HEK293 (cell line): ENCODE data around the gene PTGES3L.
"Not testable (repeated sequence)": the region's sequence is repeated elsewhere in the genome, so short reads cannot be mapped to it uniquely, and the experiment has no call there.

Experiments
- CTCF ChIA-PET: fragments of 350-600 bp; formaldehyde crosslinking; extraction: SDS; loops from one replicate; lab custom pipeline; 2021; ENCODE audit warnings: antibody characterized with exemption; lab: Yijun Ruan, JAX
- POLR2A ChIA-PET: fragments of 300-600 bp; formaldehyde crosslinking; extraction: SDS; loops from one replicate; lab custom pipeline; 2020; ENCODE audit warnings: antibody characterized with exemption, inconsistent platforms; lab: Yijun Ruan, JAX
- H3K27ac ChIP-seq: fragments of 200-500 bp; sonication (Bioruptor generic); 2 replicates; pipeline ENCODE4 v1.5.1; 2014; ENCODE audit warnings: low read depth, low read length, control low read depth, inconsistent platforms; ENCODE audit errors: extremely low read depth
- H3K36me3 ChIP-seq, 2 experiments: fragments of 200-500 bp in 1 of 2; sonication (Bioruptor generic) in 1 of 2; 1 replicate in 1 of 2; 2 replicates in 1 of 2; pipeline ENCODE4 v1.5.1; 2014 to 2017; ENCODE audit warnings: inconsistent platforms in 2 of 2, low read length in 2 of 2; ENCODE audit not compliant: control insufficient read depth in 2 of 2, insufficient read depth in 1 of 2
- H3K4me1 ChIP-seq: fragments of 200-500 bp; sonication (Bioruptor generic); 2 replicates; pipeline ENCODE4 v1.5.1; 2014; ENCODE audit warnings: mild to moderate bottlenecking, low read length, inconsistent platforms; ENCODE audit not compliant: control insufficient read depth, insufficient read depth
- H3K4me3 ChIP-seq: 2 replicates; pipeline ENCODE4 v1.5.1; 2011; ENCODE audit warnings: low read depth, mild to moderate bottlenecking, control low read depth, low read length, moderate library complexity
- H3K9me3 ChIP-seq: fragments of 200-500 bp; sonication (Bioruptor generic); 2 replicates; pipeline ENCODE4 v1.5.1; 2014; ENCODE audit warnings: low read depth, low read length, inconsistent platforms; ENCODE audit not compliant: control insufficient read depth, insufficient read depth
- BCL11A ChIP-seq: fragments of 450-650 bp; formaldehyde crosslinking; IDR thresholded peaks from 2 replicates; pipeline ENCODE4 v1.5.1; 2016; ENCODE audit warnings: low read depth, missing biosample characterization, missing genetic modification characterization
- SP7 ChIP-seq: fragments of 450-650 bp; formaldehyde crosslinking; IDR thresholded peaks from 2 replicates; pipeline ENCODE4 v1.5.1; 2016; ENCODE audit warnings: missing biosample characterization, missing genetic modification characterization
- ZBTB48 ChIP-seq: fragments of 450-650 bp; formaldehyde crosslinking; IDR thresholded peaks from 2 replicates; pipeline ENCODE4 v1.5.1; 2016; ENCODE audit warnings: missing biosample characterization, missing genetic modification characterization
- ZNF133 ChIP-seq: fragments of 450-650 bp; formaldehyde crosslinking; IDR thresholded peaks from 2 replicates; pipeline ENCODE4 v1.5.1; 2016; ENCODE audit warnings: missing biosample characterization, missing genetic modification characterization
- ZNF155 ChIP-seq: fragments of 450-650 bp; formaldehyde crosslinking; IDR thresholded peaks from 2 replicates; pipeline ENCODE4 v1.5.1; 2016; ENCODE audit warnings: missing biosample characterization, missing genetic modification characterization
- ZNF558 ChIP-seq: fragments of 450-650 bp; formaldehyde crosslinking; IDR thresholded peaks from 2 replicates; pipeline ENCODE4 v1.5.1; 2016; ENCODE audit warnings: missing biosample characterization, missing genetic modification characterization
- ZNF571 ChIP-seq: fragments of 450-650 bp; formaldehyde crosslinking; IDR thresholded peaks from 2 replicates; pipeline ENCODE4 v1.5.0; 2017; ENCODE audit warnings: missing biosample characterization, missing genetic modification characterization
- ZNF600 ChIP-seq: fragments of 450-650 bp; formaldehyde crosslinking; IDR thresholded peaks from 2 replicates; pipeline ENCODE4 v1.5.1; 2016; ENCODE audit warnings: missing biosample characterization, missing genetic modification characterization
- ZNF623 ChIP-seq: fragments of 450-650 bp; formaldehyde crosslinking; IDR thresholded peaks from 2 replicates; pipeline ENCODE4 v1.5.1; 2016; ENCODE audit warnings: missing biosample characterization, missing genetic modification characterization
- ZNF670 ChIP-seq: fragments of 450-650 bp; formaldehyde crosslinking; IDR thresholded peaks from 2 replicates; pipeline ENCODE4 v1.5.1; 2016; ENCODE audit warnings: missing biosample characterization, missing genetic modification characterization, low read depth
- ZNF701 ChIP-seq: fragments of 450-650 bp; formaldehyde crosslinking; IDR thresholded peaks from 2 replicates; pipeline ENCODE4 v1.5.1; 2016; ENCODE audit warnings: missing biosample characterization, missing genetic modification characterization
- ZNF843 ChIP-seq: fragments of 450-650 bp; formaldehyde crosslinking; IDR thresholded peaks from 2 replicates; pipeline ENCODE4 v1.5.1; 2016; ENCODE audit warnings: missing biosample characterization, missing genetic modification characterization
- TF ChIP-seq, protein P1 (sequence below): fragments of 450-650 bp; formaldehyde crosslinking; IDR thresholded peaks from 2 replicates; pipeline ENCODE4 v1.5.1; 2016; ENCODE audit warnings: missing biosample characterization, missing genetic modification characterization
- TF ChIP-seq, protein P2 (sequence below): fragments of 450-650 bp; formaldehyde crosslinking; IDR thresholded peaks from 2 replicates; pipeline ENCODE4 v1.5.1; 2016; ENCODE audit warnings: missing biosample characterization, missing genetic modification characterization
- TF ChIP-seq, protein P3 (sequence below): fragments of 450-650 bp; formaldehyde crosslinking; IDR thresholded peaks from 2 replicates; pipeline ENCODE4 v1.5.1; 2017; ENCODE audit warnings: missing biosample characterization, missing genetic modification characterization

PTGES3L gene

DNA sequence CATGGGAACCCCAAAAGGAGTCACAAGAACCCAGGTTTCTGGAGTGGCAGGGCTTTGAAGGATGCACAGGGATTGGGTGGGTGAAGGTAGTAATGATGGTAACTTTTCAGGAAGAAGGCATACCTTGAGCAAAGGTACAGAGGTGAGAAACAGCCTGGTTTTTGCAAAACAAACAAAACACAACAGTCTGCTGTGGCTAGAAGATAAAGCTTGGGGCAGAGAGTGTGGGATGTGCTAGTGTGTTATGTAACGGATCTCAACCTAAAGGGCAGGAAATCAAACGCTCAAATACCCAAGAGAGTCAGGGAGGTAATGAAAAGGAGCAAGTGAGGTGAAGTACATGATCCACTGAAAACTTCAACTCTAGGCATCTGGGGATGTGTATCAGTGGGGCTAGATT, 4.6 kb downstream of the PTGES3L start:
- CTCF ChIA-PET: no interaction called here
- Histone ChIP-seq H3K9me3 (no peaks in the 10 kb centered on the region), H3K4me3 (no peak overlapping the region), H3K4me1 (peaks cover 3% of the 10 kb centered on the region; the same call in 1 of the 2 replicates), H3K27ac (no peak overlapping the region), H3K36me3 (no peaks in the 10 kb centered on the region; a peak in 1 of 3 replicates)
- POLR2A ChIA-PET: interaction anchor here (0.7 kb wide), 1 partner anchor 36 kb away, joined by 3 read pairs; no protein-coding TSS in a partner anchor
- TF ChIP-seq, protein P1, sequence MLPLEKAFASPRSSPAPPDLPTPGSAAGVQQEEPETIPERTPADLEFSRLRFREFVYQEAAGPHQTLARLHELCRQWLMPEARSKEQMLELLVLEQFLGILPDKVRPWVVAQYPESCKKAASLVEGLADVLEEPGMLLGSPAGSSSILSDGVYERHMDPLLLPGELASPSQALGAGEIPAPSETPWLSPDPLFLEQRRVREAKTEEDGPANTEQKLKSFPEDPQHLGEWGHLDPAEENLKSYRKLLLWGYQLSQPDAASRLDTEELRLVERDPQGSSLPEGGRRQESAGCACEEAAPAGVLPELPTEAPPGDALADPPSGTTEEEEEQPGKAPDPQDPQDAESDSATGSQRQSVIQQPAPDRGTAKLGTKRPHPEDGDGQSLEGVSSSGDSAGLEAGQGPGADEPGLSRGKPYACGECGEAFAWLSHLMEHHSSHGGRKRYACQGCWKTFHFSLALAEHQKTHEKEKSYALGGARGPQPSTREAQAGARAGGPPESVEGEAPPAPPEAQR (tag by site-specific recombination): no peak
- no peak for TF ChIP-seq ZBTB48 (tag by site-specific recombination)
- TF ChIP-seq, protein P2, sequence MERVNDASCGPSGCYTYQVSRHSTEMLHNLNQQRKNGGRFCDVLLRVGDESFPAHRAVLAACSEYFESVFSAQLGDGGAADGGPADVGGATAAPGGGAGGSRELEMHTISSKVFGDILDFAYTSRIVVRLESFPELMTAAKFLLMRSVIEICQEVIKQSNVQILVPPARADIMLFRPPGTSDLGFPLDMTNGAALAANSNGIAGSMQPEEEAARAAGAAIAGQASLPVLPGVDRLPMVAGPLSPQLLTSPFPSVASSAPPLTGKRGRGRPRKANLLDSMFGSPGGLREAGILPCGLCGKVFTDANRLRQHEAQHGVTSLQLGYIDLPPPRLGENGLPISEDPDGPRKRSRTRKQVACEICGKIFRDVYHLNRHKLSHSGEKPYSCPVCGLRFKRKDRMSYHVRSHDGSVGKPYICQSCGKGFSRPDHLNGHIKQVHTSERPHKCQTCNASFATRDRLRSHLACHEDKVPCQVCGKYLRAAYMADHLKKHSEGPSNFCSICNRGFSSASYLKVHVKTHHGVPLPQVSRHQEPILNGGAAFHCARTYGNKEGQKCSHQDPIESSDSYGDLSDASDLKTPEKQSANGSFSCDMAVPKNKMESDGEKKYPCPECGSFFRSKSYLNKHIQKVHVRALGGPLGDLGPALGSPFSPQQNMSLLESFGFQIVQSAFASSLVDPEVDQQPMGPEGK (tag by site-specific recombination): no peak

DNA sequence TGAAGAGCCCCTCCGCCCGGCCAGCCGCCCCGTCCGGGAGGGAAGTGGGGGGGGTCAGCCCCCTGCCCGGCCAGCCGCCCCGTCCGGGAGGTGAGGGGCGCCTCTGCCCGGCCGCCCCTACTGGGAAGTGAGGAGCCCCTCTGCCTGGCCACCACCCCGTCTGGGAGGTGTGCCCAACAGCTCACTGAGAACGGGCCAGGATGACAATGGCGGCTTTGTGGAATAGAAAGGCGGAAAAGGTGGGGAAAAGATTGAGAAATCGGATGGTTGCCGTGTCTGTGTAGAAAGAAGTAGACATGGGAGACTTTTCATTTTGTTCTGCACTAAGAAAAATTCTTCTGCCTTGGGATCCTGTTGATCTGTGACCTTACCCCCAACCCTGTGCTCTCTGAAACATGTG, 6.6 kb downstream of the PTGES3L start:
- H3K27ac ChIP-seq, CTCF ChIA-PET, POLR2A ChIA-PET: not testable (repeated sequence)

DNA sequence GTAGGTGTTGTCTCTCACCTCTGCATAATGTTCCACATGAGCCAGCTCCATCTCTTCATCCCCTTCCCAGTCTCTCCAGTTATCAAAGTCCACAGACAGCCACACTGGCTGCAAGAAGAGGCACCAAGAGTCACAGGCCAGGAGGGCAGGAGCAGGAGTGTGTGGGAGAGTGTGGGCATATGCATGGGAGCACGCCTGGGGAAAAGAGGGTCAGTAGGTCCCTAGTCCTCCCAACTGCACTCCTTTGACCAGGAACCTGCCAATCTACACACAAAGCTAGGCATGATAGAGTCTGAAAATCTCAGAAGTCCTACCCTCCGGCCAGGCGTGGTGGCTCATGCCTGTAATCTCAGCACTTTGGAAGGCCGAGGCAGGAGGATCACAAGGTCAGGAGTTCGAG, 8.3 kb downstream of the PTGES3L start:
- POLR2A ChIA-PET: interaction anchor here (0.6 kb wide), 1 partner anchor 27 kb away, joined by 3 read pairs; no protein-coding TSS in a partner anchor
- H3K4me3 ChIP-seq: no peak overlapping the region
- H3K9me3 ChIP-seq: no peaks in the 10 kb centered on the region
- CTCF ChIA-PET: no interaction called here
- no peaks in the 10 kb centered on the region for H3K4me1 ChIP-seq
- no peak overlapping the region for H3K27ac ChIP-seq
- TF ChIP-seq ZNF670 (tag by site-specific recombination): no peak
- no peak for TF ChIP-seq ZNF571 (tag by site-specific recombination)
- no peak for TF ChIP-seq SP7
- TF ChIP-seq ZNF600: no peak
- no peak for TF ChIP-seq ZNF623 (tag by site-specific recombination)
- TF ChIP-seq ZNF133 (tag by site-specific recombination): no peak
- TF ChIP-seq, protein P3, sequence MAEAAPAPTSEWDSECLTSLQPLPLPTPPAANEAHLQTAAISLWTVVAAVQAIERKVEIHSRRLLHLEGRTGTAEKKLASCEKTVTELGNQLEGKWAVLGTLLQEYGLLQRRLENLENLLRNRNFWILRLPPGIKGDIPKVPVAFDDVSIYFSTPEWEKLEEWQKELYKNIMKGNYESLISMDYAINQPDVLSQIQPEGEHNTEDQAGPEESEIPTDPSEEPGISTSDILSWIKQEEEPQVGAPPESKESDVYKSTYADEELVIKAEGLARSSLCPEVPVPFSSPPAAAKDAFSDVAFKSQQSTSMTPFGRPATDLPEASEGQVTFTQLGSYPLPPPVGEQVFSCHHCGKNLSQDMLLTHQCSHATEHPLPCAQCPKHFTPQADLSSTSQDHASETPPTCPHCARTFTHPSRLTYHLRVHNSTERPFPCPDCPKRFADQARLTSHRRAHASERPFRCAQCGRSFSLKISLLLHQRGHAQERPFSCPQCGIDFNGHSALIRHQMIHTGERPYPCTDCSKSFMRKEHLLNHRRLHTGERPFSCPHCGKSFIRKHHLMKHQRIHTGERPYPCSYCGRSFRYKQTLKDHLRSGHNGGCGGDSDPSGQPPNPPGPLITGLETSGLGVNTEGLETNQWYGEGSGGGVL (tag by site-specific recombination): no peak
- TF ChIP-seq ZNF701: no peak
- no peak for TF ChIP-seq ZNF558 (tag by site-specific recombination)
- no peak for TF ChIP-seq ZNF155 (tag by site-specific recombination)
- no peak for TF ChIP-seq ZNF843 (tag by site-specific recombination)
- TF ChIP-seq BCL11A (tag by site-specific recombination): no peak
- H3K36me3 ChIP-seq: no peaks in the 10 kb centered on the region; a peak in 1 of 3 replicates

More for the DNA sequence above, 6.6 kb downstream of the PTGES3L start:
- not testable (repeated sequence) for H3K4me1 ChIP-seq, H3K9me3 ChIP-seq, H3K36me3 ChIP-seq, H3K4me3 ChIP-seq
